HG03432 (cell line): ENCODE data around the gene TANGO2.

ENCODE experiments used
- ATAC-seq: cut with Tn5 transposase; IDR thresholded peaks from one replicate; pipeline ENCODE4 v1.9.1; 2021; ENCODE audit warnings: mild to moderate bottlenecking, moderate library complexity; ENCODE audit not compliant: unreplicated experiment

Gene TANGO2, protein sequence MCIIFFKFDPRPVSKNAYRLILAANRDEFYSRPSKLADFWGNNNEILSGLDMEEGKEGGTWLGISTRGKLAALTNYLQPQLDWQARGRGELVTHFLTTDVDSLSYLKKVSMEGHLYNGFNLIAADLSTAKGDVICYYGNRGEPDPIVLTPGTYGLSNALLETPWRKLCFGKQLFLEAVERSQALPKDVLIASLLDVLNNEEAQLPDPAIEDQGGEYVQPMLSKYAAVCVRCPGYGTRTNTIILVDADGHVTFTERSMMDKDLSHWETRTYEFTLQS

DNA sequence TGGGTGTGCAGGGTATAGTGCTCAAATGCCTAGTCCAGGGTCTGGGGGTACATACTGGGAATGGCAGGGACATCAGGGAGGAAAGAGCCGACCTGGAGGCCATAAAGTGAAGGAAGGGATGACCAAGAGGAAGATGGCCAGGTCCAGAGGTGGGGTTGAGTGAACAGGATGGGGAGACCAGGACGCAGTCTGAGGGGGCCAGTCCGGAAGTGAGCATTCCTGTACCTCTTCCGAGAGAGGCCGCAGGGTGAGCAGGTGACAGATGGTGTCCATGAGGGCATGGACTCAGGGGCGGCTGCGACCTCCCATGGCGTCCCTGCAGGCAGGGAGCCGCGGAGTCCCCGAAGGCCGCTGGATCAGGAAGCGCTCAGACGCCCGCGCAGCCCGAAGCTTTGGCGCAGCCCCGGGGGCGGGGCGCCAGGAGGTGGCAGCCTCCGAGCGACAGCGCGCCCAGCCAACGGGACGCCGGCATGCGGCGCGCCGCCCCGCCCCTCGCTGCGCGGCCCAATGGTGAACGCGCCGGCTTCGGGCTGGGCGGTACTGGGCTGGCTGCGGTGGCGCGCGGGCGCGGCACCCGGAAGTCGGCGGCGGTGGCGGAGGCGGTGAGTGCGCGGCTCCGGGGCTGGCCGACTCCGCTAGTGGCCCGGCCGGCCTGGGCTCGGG, at the start of gene TANGO2:
TANGO2 (plus strand) TSS at position 578 of the 663 bp plus-strand sequence. CDS start 15,689 bp downstream, outside the sequence.
- ATAC-seq, result peak; percentile 82

DNA sequence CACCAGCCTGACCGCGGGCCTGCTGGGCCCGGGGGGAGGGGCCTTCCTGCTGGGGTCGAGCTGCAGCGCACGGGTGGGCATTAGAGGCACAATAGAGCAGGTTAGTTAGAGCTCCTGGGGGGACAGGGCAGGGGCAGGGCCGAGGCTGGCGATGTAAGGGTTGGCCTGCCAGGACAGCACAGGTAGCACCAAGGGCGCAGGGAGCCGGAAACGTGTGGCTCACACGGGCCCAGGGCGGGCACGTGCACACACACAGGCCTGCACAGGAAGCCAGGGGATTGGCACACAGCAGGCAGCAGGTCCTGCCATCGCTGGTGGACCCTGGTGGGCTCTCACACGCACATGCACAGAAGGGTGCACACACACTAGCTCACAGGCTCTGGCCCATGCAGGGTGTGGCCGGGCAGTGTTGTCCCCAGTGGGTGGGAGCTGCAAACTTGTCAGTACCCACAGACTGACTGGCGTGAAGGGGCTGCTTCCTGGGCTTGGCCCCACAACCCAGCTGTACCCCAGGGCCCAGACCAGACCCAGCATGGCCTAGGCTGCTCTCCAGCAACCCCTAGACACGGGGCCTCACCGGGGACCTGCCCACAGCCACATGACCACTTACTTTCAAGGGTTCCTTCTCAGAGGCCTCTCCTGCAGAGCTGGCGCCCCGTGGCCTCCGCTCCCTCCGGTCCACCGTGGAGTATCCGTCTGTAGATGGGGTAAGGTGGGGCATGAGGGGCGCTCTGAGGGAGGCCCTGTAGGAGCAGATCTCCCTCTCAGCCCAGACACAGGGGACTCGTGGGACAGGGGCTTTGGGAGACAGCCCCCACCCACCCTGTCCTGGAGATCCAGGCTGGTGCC, 49.4 kb upstream of the TANGO2 start:
- ATAC-seq, result no peak

DNA sequence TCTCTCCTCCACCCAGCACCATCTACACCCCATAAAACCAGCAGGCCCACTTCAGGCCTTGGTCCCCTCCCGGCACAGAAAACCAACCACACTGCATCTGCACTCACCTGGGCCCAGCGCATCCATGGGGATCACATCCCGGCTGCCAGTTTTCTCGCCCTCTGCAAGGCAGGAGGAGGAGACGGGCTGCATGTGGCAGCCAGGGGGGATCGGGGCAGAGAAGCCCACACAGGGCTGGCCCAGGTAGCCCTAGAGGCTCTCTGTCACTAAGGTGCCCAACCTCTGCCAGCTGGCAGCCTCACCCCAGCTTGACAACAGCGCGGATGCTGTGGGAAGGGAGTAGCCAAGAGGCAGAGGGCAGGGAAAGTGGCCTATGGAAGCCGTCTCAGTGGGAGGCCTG, 48.7 kb upstream of the TANGO2 start:
- no peak for ATAC-seq

DNA sequence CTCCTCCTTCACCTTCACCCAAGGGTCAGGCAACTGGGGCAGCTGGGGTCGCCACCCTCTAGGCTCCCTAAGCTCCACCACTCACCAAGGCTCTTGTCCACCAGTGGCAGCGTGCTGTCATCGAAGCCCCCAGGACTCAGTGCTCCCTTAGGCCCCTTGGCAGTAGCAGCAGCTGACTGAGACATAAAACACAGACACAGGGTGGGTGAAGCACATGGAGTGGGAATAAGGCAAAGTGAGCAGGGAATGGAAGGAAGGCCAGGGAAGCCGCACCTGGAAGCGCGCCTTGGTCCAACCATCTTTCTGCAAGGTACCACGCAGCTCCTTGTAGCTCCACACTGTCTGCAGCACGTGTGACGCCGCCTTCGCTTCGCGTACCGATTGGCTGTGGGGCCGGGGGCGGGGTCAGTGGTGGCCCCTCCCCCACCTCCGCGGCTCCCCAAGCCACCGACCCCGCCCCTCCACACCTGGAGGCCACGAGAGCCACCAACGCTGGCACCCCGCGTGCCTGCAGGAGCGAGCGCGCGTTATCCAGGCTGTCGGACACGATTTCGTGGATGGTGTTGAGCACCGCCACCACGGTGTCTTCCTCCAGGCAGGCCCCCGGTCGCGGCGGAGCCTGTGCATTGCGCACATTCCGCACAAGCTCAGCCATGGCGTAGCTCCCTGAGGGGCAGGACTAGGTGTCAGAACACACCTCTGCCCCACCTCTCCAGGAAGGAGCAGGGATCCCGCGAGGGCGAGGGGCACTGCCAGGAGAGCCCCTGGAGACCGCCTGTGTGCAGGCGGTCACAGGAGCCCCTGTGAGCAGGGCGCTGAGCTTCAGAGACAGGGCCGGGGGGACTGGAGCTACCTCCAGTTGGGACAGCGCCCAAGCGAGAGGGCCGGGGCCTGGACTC, 48.0 kb upstream of the TANGO2 start:
- ATAC-seq, result no peak

DNA sequence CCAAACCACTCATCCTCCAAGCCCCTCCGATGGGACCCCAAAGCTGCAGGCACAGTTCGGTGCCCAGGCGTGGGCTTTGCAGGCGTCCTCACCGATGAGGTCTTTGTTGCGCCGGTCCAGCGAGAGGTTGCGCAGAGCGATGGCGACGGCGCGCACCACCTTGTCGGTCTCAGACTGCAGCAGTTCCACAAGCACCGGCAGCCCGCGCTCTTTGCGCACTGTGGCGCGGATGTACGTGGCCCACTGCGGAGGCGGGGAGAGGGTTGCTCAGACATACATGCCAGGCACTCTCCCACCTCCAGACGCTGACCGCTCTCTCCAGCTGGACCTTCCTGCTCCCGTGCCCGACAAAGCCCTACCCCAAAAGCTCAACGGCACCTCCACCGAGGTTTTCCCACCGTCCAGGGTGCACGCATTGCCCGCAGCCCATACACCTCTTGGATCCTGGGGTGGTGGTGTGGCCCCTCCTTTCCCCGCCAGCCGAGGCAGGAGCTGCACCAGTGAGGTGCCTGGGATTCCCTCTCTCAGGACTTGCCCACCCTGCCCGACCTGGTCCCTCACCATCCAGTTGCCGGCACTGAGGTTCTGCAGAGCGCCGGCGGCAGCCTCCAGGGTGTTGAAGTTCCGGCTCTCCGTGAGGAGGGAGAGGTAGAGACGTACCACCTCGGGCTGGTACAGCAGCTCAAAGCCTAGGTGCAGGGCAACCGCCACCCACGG, 47.2 kb upstream of the TANGO2 start:
- ATAC-seq, result no peak

DNA sequence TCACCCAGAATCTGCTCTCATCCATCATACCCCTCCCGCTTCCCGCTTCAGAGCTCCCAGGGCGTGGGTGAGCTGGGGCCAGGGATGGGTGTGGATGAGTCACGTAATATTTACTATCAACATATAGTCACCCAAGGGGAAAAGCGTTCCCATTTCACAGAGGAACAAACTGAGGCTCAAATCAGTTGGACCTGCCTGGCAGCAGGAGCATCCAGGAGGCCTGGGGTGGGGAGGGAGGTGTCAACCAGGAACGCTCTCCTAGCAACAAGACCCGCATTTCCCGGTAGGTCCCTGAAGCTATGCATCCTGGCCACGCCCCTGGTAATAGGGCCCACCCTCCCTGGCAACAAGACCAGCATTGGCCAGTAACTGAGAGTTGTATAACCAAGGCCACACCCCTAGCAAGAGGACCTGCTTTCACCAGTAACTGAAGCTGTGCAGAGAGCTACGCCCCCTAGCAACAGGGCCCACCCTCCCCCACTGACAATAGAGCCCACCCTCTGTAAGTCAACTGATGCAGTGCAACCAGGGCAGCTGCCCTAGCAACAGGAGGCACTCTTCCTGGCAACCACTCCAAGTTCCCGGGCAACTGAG, 46.5 kb upstream of the TANGO2 start:
- ATAC-seq, result no peak

DNA sequence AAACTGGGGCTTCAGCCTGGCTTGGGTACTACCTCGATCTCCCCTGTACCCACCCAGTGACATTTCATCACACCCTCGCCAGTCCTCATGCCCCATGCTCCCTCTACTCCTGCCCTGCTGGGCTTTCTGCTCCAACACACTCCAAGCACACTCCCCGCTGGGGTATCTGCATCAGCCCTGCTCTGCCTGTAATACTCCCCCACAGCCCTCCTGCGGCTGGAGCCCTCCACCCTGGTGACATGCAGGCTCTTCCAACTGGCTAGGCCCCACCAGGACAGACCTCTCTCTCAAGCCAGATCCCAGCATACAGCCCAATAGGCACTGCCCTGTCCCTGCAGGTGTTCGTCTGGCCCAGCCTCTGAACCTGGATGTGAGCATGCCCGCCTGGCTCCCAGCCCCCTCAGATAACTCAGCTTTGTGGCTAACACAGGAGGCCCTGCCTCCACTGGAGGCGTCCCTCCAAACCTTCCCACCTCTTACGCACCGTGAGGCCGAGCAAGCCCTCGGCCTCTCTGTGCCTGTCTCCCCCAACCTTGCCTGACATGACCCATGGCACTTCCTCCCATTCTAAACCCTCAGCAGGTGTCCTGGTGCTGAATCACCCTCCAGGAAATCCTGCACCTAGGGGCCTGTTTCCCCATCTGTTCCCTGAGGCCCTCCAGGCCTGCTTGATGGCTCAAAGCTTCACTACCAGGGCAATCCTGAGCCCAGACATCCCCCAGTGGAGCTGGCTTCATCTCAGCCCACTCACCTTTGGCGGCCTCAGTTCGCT, 45.8 kb upstream of the TANGO2 start:
- ATAC-seq, result no peak

DNA sequence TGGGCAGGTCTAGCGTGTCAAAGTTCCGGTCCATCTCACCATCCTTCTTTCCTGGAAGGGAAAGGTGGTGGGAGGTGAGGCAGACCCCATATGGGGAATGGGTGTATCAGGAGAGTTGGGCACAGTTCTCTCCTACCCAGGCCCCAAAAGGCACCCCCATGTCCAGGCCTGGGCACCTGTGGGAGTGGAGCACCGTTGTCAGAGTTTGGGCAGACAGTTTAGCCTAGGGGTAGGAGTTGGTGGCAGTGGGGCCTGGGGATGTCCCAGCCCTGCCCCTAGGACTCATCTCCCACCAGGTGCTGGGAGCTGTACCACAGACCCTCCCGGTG, 45.2 kb upstream of the TANGO2 start:
- ATAC-seq, result no peak

DNA sequence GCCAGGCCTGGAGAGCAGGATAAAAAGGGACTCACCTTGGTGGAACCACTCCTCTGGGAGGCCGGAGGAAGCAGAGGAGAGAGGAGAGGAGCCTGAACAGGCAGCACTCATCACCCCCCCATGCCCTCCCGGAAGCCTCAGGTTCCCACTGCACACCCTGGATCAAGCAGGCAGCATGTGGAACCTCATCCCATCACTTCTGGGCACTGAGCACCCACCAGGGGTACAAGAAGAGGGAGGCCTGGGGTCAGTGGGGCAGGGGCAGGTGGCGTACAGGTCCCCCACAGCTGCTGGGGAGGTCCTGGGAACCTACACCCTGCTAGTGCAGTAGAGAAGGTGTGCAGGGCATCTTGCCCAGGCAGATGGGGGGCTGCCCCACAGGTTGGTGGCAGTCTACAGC, 44.2 kb upstream of the TANGO2 start:
- no peak for ATAC-seq

DNA sequence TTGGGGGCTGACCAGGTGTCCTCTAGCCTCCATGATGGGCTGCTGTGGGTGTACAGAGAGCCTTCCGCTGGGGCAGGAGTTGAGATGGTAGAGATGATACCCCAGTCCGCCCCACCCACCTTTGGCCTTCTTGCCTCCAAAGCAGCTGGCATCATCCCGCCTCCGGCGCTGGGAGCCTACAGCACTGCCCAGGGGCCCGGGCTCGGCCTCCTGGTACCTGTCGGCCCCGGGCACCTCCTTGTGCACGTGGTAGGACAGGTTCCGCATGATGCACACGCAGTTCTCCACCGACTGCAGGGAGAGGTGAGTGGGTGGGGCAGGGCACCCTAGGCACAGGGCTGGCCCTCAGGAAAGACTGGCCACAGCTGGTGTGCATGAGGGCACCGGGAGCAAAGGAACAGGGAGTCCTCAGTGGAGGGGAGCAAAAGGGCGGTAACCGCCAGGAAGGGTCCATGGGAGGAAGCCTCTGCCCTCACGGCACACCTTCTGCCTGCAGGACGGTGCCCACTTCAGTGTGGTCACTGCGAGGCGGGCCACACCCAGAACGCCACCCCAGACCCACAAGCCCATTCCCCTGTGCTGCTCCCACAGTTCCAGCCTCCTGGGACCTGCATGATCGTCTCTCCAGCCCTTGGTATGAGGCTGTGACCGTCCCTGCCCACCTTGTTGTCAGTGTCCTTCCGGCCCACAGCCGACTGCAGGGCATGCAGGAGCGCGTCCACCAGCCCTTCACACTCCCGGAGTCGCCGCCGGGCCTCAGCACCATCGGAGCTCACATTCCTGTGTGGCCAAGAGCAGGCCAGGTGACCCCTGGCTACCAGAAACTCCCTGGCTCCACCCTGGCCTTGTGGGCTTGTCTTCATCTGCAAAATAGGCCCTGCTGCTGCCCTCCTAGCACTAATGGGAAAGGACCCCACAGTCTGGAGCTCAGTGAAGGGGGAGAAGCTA, 43.3 kb upstream of the TANGO2 start:
- no peak for ATAC-seq

DNA sequence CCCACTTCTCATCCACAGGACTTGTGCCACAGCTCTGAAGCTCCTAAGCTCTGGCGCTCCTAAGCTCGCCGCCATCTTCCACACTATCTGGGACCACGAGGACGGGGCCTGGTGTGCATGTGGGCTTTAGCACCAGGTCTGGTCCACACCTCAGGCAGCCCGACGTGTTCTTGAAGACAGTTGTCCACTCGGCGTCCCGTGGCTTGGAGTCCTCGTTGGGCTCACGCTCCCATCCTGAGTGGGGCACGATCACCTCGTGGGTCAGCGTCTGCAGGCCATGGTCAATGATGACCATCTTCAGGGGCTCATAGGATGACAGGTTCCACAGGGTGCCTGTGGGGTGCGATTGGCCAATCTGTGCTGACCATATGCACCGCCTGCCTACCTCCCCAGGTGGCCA, 42.2 kb upstream of the TANGO2 start:
- ATAC-seq, result no peak

DNA sequence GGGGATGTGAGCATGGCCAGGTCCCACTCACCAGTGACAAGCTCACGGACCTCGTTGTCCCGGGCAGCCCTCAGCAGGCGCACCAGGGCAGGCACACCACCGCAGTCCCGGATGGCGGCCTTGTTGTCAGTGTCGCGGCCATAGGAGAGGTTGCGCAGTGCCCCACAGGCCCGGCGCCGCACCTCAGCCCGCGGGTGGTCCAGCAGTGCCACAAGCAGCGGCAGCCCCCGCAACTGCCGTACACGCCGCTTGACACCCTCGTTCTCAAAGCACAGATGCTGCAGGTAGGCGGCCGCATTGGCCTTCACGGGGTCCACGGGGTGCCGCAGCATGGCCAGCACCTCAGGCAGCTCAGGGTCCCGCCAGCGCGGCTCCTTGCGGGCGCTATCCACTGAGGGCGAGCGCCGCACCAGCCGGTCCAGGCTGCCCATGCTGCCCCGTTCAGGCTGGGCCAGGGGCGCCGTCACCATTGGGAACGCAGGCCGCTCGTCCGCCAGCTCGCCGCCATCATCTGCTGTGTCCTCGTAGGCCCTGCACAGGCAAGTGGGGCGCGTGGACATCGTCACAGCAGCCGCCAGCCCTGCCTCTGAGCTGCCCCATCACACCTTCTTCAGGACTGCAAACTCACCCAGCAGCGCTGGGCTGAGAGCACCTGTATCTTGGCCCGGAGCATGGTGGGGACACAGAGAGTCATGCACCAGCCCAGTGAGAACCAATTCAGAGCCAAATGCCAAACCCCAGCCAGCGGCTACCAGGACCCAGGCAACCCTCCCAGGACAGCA, 41.0 kb upstream of the TANGO2 start:
- ATAC-seq, result no peak

DNA sequence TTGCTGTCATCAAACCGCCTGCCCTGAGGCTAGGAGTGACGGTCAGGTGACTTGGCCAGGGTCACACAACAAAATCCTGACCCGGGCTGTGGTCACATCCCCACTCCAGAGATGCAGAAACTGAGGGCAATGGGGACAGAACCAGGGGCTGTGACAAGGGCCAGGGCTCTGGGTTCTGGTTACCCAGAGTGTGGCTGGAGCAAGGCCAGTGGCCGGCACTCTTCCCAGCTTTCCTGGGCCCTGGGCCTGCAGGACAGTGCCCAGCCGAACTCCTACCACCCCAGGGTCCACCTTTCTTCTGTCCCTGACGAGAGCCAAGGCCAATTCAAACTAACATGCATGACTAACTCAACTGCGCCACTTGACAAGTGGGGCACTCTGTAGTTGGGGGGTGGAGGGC, 40.1 kb upstream of the TANGO2 start:
- ATAC-seq, result no peak

DNA sequence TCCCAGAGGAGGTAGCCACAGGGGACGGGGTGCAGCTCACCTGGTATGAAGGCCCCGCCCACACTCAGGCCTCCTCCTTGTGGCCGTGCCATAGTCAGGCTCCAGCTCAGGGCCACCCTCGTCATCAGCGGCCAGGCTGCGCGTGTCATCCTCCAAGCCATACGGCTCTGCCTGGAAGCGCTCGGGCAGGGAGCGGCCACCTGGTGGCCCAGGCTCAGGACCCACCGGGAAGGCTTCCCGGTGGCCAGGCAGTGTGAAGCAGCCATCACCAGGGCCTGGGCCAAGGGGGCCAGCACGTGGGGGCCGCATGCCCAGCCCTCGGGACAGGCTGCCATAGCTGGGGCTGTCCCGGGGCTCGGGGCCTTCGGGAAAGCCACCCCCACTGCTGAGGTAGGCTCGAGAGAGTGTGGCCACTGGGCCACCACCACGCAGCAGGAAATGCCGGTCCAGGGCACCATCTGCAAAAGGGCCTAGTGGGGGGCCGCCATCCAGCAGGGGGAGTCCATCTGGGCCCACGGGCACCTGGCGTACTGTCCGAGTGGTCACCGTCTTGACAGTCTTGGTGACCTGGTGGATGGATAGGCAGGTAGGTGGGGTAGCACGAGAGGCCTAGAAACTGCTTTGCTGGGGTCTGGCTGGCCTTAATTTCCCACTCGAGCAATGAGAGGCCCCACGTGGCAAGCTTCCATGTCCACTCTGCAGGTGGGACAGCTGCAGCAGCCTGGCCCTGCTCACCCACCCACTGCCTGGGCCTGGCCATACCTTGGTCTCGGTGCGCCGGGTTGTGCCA, 39.5 kb upstream of the TANGO2 start:
- no peak for ATAC-seq

DNA sequence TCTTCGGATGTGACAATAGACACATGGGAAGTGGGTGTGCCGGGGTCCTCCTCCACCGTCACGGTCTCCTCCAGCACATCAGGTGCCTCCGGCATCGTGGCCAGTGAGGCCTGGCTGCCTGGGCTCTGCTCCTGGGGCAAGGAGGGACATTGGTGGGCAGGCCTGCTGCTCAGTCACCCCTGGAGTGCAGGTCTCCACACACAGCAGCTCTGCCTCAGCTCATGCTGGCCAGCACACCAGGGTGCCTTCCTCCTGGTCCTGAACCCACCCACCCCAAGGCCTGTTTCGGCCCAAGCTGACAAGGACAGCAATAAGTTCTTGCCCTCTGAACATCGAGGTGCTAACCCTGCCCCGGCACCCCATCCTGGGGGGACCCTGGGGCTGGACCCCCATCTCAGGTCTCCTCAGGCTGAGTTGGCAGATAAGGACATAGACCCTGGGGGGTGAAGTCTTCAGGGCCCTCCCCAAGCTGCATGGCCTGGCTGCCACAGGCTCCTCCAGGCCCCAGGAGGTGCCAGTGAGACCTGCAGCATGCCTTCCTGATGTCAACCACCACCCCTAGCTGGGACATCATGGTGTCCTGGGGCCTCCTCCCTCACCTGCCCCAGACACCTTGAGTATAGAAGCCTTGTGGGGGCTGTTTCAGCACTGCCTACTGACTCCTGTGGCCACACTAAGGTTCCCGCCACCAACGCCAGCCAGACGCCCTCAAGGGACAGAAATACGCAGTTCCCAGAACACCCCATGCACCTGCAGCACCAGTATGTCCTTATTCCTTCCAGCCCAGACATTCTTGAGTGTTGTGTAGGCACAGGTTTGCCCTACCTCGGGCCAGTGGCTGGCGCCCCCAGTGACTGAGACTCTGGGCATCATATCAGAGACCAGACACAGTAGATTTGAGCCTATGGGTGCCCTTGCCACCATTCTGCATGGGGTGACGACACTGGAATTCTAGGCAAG, 38.7 kb upstream of the TANGO2 start:
- no peak for ATAC-seq
